ENCODE measurements around the gene GET3. TPM values are rescaled to one million over a fixed set of nuclear protein-coding genes. Genes with fewer than 3 reads are reported as not detected.

The GET3 gene
- total and polyA plus RNA-seq, 2 of the 13 experiments (the other 11 are each of a cell fraction or from before 2014, with no cell fraction given), result 57.7 to 59.4 TPM

GRCh38 chr19:12766051-12766521 lies 28.8 kb downstream of the GET3 start (continued):
- TF ChIP-seq UBTF (CRISPR knock-in tag; IDR thresholded peaks at IDR 0.05) (peak; percentile 94), HNF1A (IDR thresholded peaks at IDR 0.05; ENCODE audit: low read depth) (no peak), HNF1A (CRISPR knock-in tag; IDR thresholded peaks at IDR 0.05; ENCODE audit: borderline replicate concordance) (peak; percentile 49; the same call in 1 of the 2 replicates), MED13 (CRISPR knock-in tag; IDR thresholded peaks at IDR 0.05) (no peak), ZNF878 (CRISPR knock-in tag; IDR thresholded peaks at IDR 0.05) (no peak), ZNF839 (CRISPR knock-in tag; IDR thresholded peaks at IDR 0.05; ENCODE audit: borderline replicate concordance) (0 out of 2 replicates have a peak, but pooled peaks have one; percentile 35), ZBTB10 (CRISPR knock-in tag; IDR thresholded peaks at IDR 0.05; ENCODE audit: borderline replicate concordance) (no peak), ZNF775 (CRISPR knock-in tag; IDR thresholded peaks at IDR 0.05; ENCODE audit: borderline replicate concordance) (no peak), ZNF670 (CRISPR knock-in tag; IDR thresholded peaks at IDR 0.05; ENCODE audit: borderline replicate concordance) (no peak), SMARCC2 (IDR thresholded peaks at IDR 0.05) (no peak), ZBTB33 (CRISPR knock-in tag; IDR thresholded peaks at IDR 0.05) (0 out of 2 replicates have a peak, but pooled peaks have one; percentile 40), ZNF30 (CRISPR knock-in tag; IDR thresholded peaks at IDR 0.05) (no peak), CAMTA2 (CRISPR knock-in tag; IDR thresholded peaks at IDR 0.05; ENCODE audit: borderline replicate concordance) (no peak), KDM3A (CRISPR knock-in tag; IDR thresholded peaks at IDR 0.05; ENCODE audit: low read depth) (peak; percentile 93), REL (CRISPR knock-in tag; conservative IDR thresholded peaks at IDR 0.05) (0 out of 2 replicates have a peak, but pooled peaks have one; percentile 48), MYPOP (CRISPR knock-in tag; IDR thresholded peaks at IDR 0.05) (0 out of 2 replicates have a peak, but pooled peaks have one; percentile 34), ZBTB42 (CRISPR knock-in tag; IDR thresholded peaks at IDR 0.05) (no peak)

Data from HepG2 (cell line).